T-cell (primary cell): Measurements from ENCODE around the gene MANBA. TPM values are rescaled to one million over a fixed set of nuclear protein-coding genes. Genes with fewer than 3 reads are reported as not detected.

Source experiments
- ATAC-seq, 4 experiments: fragments of 200-7000 bp in 3 of 4; fragments of 150-1000 bp in 1 of 4; cut with Tn5 transposase; replicated peaks in 1 of 4; 1 replicate in 3 of 4; 2 replicates in 1 of 4; pipeline ENCODE4 v1.10.0; 2021; ENCODE audit warnings: moderate library complexity in 3 of 4, mild to moderate bottlenecking in 2 of 4, moderate number of reproducible peaks in 1 of 4
- CTCF ChIA-PET, 2 donors: fragments of 300-600 bp; sonication (Branson Sonifier 250); formaldehyde crosslinking; loops; one replicate each; lab custom pipeline; 2022; ENCODE audit warnings: antibody characterized with exemption in 2 of 2; lab: Charles Lee
- POLR2A ChIA-PET, 2 donors: fragments of 300-600 bp; sonication (Branson Sonifier 250); formaldehyde crosslinking; loops; one replicate each; lab custom pipeline; 2022; ENCODE audit warnings: antibody characterized with exemption in 2 of 2; lab: Charles Lee
- DNase-seq, 35 experiments: peaks; one replicate each; pipeline versions ENCODE4 v3.0.0 to v3.0.0-alpha.2; 2013 to 2023
- H3K27ac ChIP-seq: one replicate; pipeline ENCODE4 v1.5.1; 2013; ENCODE audit warnings: low read length
- H3K27me3 ChIP-seq, 2 experiments: replicated peaks in 1 of 2; 1 replicate in 1 of 2; 2 replicates in 1 of 2; pipeline versions ENCODE4 v1.6.1 to v1.7.0; 2013; ENCODE audit warnings: low read length in 1 of 2, mixed read lengths in 1 of 2; ENCODE audit not compliant: control insufficient read depth in 2 of 2, insufficient read depth in 2 of 2; ENCODE audit errors: extremely low read depth in 1 of 2
- H3K36me3 ChIP-seq, 2 donors: 1 replicate in 1 of 2; 2 replicates in 1 of 2; pipeline versions ENCODE4 v1.6.1 to v1.7.0; 2013; ENCODE audit warnings: low read length in 1 of 2; ENCODE audit not compliant: control insufficient read depth in 2 of 2, insufficient read depth in 1 of 2; ENCODE audit errors: extremely low read depth in 1 of 2
- H3K4me1 ChIP-seq, 2 experiments: 1 replicate in 1 of 2; 2 replicates in 1 of 2; pipeline versions ENCODE4 v1.6.1 to v1.7.0; 2013; ENCODE audit warnings: low read length in 2 of 2, mixed read lengths in 1 of 2; ENCODE audit not compliant: insufficient read depth in 2 of 2, control insufficient read depth in 1 of 2; ENCODE audit errors: extremely low read depth in 1 of 2
- H3K4me3 ChIP-seq, 2 donors: 1 replicate in 1 of 2; 2 replicates in 1 of 2; pipeline versions ENCODE4 v1.5.1 to v1.7.0; 2013; ENCODE audit warnings: mild to moderate bottlenecking in 2 of 2, low read length in 1 of 2, moderate library complexity in 1 of 2; ENCODE audit not compliant: control insufficient read depth in 1 of 2; ENCODE audit errors: extremely low read depth in 1 of 2
- H3K9me3 ChIP-seq: 2 replicates; pipeline ENCODE4 v1.7.0; 2013
- H3K27ac Mint-ChIP-seq, 2 donors: one replicate each; pipeline ENCODE4 v1.8.0; 2020 to 2021; ENCODE audit warnings: mild to moderate bottlenecking in 2 of 2, mixed read lengths in 2 of 2
- H3K27me3 Mint-ChIP-seq, 2 donors: one replicate each; pipeline ENCODE4 v1.8.0; 2021 to 2022; ENCODE audit warnings: mixed read lengths in 2 of 2
- H3K36me3 Mint-ChIP-seq: one replicate; pipeline ENCODE4 v1.8.0; 2021; ENCODE audit warnings: mixed read lengths
- H3K4me1 Mint-ChIP-seq, 3 donors: one replicate each; pipeline ENCODE4 v1.8.0; 2020 to 2022; ENCODE audit warnings: mixed read lengths in 3 of 3, mild to moderate bottlenecking in 1 of 3
- H3K4me3 Mint-ChIP-seq, 3 donors: one replicate each; pipeline ENCODE4 v1.8.0; 2020 to 2022; ENCODE audit warnings: mild to moderate bottlenecking in 3 of 3, mixed read lengths in 3 of 3, moderate library complexity in 3 of 3
- H3K9me3 Mint-ChIP-seq, 3 donors: one replicate each; pipeline ENCODE4 v1.8.0; 2020 to 2022; ENCODE audit warnings: mixed read lengths in 3 of 3
- WGBS: methylation state at CpG from one replicate; pipeline ENCODE4 v1.1.5; 2013; ENCODE audit warnings: missing lambda C conversion rate; ENCODE audit not compliant: insufficient coverage; 5-methylcytosine and 5-hydroxymethylcytosine counted together
- total RNA-seq, 35 experiments: library from RNA in 6 of 35; stranded (reverse) in 6 of 35; fragments of 120-200 nt in 1 of 35; gene quantifications; one replicate each; pipeline versions ENCODE4 v1.2.1 to v1.2.4 and lab custom pipeline; 2013 to 2026

MANBA gene
- total RNA-seq, 5 donors from 2014 or later (not counting 1 experiment from before 2014, with no cell fraction given) = 20.8 to 27.8 (median 24.2) TPM

- H3K4me3 Mint-ChIP-seq = no peak overlapping the region
- ChIA-PET POLR2A (no interaction called here), CTCF (interaction anchor here (0.6 to 2.8 kb wide), 8 partner anchors 8 to 208 kb away, joined by 3 to 11 read pairs (median 3); no protein-coding TSS in a partner anchor)
- DNase-seq (no peak), ATAC-seq (peak in 3 of 4 experiments; percentile 11 to 28 (median 23))
- H3K9me3 Mint-ChIP-seq = no peaks in the 10 kb centered on the region
- peak overlapping the region; percentile 84 to 91 for H3K27ac Mint-ChIP-seq
- H3K4me3 ChIP-seq = no peak overlapping the region
- 64% methylated on average over 2 of the region's 3 CpGs for WGBS
- no peaks in the 10 kb centered on the region for H3K36me3 ChIP-seq
- peaks cover 13% of the 10 kb centered on the region for H3K36me3 Mint-ChIP-seq
- H3K4me1 Mint-ChIP-seq = peaks cover 74 to 79% (median 77%) of the 10 kb centered on the region in 3 donors
- H3K9me3 ChIP-seq = no peaks in the 10 kb centered on the region
- H3K27me3 Mint-ChIP-seq = no peaks in the 10 kb centered on the region
- H3K27ac ChIP-seq = no peak overlapping the region
- peaks cover 24 to 32% of the 10 kb centered on the region in 2 experiments for H3K4me1 ChIP-seq
- no peaks in the 10 kb centered on the region for H3K27me3 ChIP-seq
Measured at GRCh38 chr4:102627831-102628523, 132.8 kb downstream of the MANBA start.

GRCh38 chr4:102625232-102625930, 135.4 kb downstream of the MANBA start:
- ChIA-PET CTCF (interaction anchor here (0.6 to 2.8 kb wide), 15 partner anchors 16 to 473 kb away, joined by 3 to 15 read pairs (median 4); no protein-coding TSS in a partner anchor), POLR2A (interaction anchor here in 1 of 2 donors (0.6 to 0.7 kb wide), 3 partner anchors 12 to 156 kb away, joined by 3 to 6 read pairs (median 4); no protein-coding TSS in a partner anchor)
- ATAC-seq (peak; percentile 82 to 89 (median 85)), DNase-seq (peak; percentile 38 to 80 (median 63))
- 25% methylated on average over 3 of the region's 3 CpGs for WGBS
- peak overlapping the region; percentile 39 to 68 (median 40) for H3K4me3 Mint-ChIP-seq
- no peaks in the 10 kb centered on the region for H3K36me3 Mint-ChIP-seq
- H3K4me1 Mint-ChIP-seq = peaks cover 65 to 73% (median 73%) of the 10 kb centered on the region in 3 donors
- H3K9me3 Mint-ChIP-seq = no peaks in the 10 kb centered on the region
- no peaks in the 10 kb centered on the region for H3K27me3 Mint-ChIP-seq
- Histone ChIP-seq H3K27ac (peak overlapping the region; percentile 41), H3K4me3 (no peak overlapping the region), H3K36me3 (no peaks in the 10 kb centered on the region), H3K4me1 (peaks cover 14 to 18% of the 10 kb centered on the region in 2 experiments), H3K27me3 (no peaks in the 10 kb centered on the region), H3K9me3 (no peaks in the 10 kb centered on the region)
- H3K27ac Mint-ChIP-seq = peak overlapping the region; percentile 83 to 89

DNA sequence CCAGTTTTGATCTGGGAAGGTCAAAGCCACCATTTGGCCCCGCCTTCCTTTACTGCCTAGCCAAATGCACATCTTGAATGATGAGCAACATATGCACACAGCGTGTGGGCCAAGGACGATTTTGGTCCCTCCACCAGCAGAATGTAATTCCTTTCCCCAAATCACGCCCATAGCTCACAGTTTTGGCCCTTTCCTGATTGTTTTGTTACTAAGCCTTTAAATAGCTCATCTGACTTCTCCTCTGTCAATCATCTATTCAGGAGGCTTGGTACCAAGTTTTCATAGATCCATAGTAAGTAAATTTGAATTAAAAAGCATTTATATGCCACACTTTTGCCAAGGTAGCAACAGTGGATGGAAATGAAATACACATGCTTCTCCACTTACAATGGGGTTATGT, 136.3 kb downstream of the MANBA start:
- WGBS = 100% methylated on average over 2 of the region's 4 CpGs
- CTCF ChIA-PET = interaction anchor here (0.6 to 1.4 kb wide), 7 partner anchors 12 to 383 kb away, joined by 3 to 4 read pairs (median 3); no protein-coding TSS in a partner anchor
- Mint-ChIP-seq H3K27ac (peak overlapping the region in 1 of 2 donors; percentile 68), H3K27me3 (no peaks in the 10 kb centered on the region), H3K4me3 (peak overlapping the region in 1 of 3 donors; percentile 68), H3K36me3 (no peaks in the 10 kb centered on the region), H3K9me3 (no peaks in the 10 kb centered on the region), H3K4me1 (peaks cover 63 to 70% (median 68%) of the 10 kb centered on the region in 3 donors)
- no peak overlapping the region for H3K4me3 ChIP-seq
- POLR2A ChIA-PET = interaction anchor here (0.6 to 0.7 kb wide), 2 partner anchors 12 kb away, joined by 3 to 4 read pairs; no protein-coding TSS in a partner anchor
- ATAC-seq = no peak
- no peak for DNase-seq
- H3K4me1 ChIP-seq = peaks cover 10% of the 10 kb centered on the region in 2 experiments
- H3K27ac ChIP-seq = no peak overlapping the region
- no peaks in the 10 kb centered on the region for H3K36me3 ChIP-seq
- H3K27me3 ChIP-seq = no peaks in the 10 kb centered on the region
- no peaks in the 10 kb centered on the region for H3K9me3 ChIP-seq

DNA sequence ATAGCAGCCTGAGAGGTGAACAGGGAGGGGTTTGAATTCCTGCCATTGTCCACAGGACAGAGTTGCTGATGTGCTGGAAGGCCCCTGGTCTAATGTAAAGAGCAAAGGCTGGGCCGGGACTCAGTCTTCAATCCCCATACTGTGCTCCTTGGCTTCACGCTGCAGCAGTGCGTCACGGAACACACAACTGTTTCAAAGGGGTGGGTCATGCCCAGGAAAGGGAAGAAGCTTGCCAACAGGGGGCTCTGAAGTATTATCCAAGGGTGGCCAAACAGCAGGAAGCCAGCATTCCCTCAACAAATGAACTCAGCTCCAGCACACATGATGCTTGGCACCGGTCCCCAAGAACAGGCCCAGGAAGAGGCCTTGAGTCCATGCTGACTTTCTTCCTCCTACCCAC, 137.1 kb downstream of the MANBA start:
- Mint-ChIP-seq H3K4me3 (no peak overlapping the region), H3K27me3 (no peaks in the 10 kb centered on the region), H3K27ac (peak overlapping the region; percentile 6 to 68), H3K9me3 (no peaks in the 10 kb centered on the region), H3K36me3 (peaks cover under 1% of the 10 kb centered on the region), H3K4me1 (peaks cover 63 to 69% (median 68%) of the 10 kb centered on the region in 3 donors)
- no peak for DNase-seq
- CTCF ChIA-PET = interaction anchor here (1.1 to 1.4 kb wide), 3 partner anchors 37 to 384 kb away, joined by 3 read pairs; no protein-coding TSS in a partner anchor
- H3K36me3 ChIP-seq = no peaks in the 10 kb centered on the region
- 86% methylated on average over 3 of the region's 5 CpGs for WGBS
- no peak overlapping the region for H3K4me3 ChIP-seq
- H3K27ac ChIP-seq = no peak overlapping the region
- H3K4me1 ChIP-seq = peaks cover 2 to 10% of the 10 kb centered on the region in 2 experiments
- no peak for ATAC-seq
- no peaks in the 10 kb centered on the region for H3K27me3 ChIP-seq
- no peaks in the 10 kb centered on the region for H3K9me3 ChIP-seq
- POLR2A ChIA-PET = no interaction called here

GRCh38 chr4:102620697-102621497, 139.9 kb downstream of the MANBA start:
- Mint-ChIP-seq H3K27me3 (no peaks in the 10 kb centered on the region), H3K4me1 (peaks cover 56 to 61% (median 60%) of the 10 kb centered on the region in 3 donors), H3K4me3 (no peak overlapping the region), H3K9me3 (no peaks in the 10 kb centered on the region), H3K27ac (peak overlapping the region; percentile 68 to 85), H3K36me3 (peaks cover 18% of the 10 kb centered on the region)
- Histone ChIP-seq H3K9me3 (no peaks in the 10 kb centered on the region), H3K27me3 (no peaks in the 10 kb centered on the region), H3K4me3 (no peak overlapping the region), H3K36me3 (peaks cover 3 to 11% of the 10 kb centered on the region in 2 donors), H3K4me1 (peaks cover 13 to 14% of the 10 kb centered on the region in 2 experiments), H3K27ac (no peak overlapping the region)
- peak in 1 of 35 experiments; percentile 52 for DNase-seq
- WGBS = 81% methylated on average over 4 of the region's 8 CpGs
- POLR2A ChIA-PET = no interaction called here
- ATAC-seq = peak; percentile 24 to 63 (median 37)
- CTCF ChIA-PET = interaction anchor here (0.6 to 1.5 kb wide), 9 partner anchors 8 to 388 kb away, joined by 3 to 4 read pairs (median 3); no protein-coding TSS in a partner anchor
